Colonic mucosa (tissue), 4 donors: ENCODE data around the gene XK. TPM values are rescaled to one million over a fixed set of nuclear protein-coding genes. Genes with fewer than 3 reads are reported as not detected.

ENCODE experiments used
- DNase-seq: peaks from one replicate; pipeline ENCODE4 v3.0.0-alpha.2; 2020
- H3K27ac ChIP-seq: fragments of 200-600 bp; one replicate; pipeline ENCODE4 v1.8.0; 2021
- H3K27me3 ChIP-seq: fragments of 200-600 bp; one replicate; pipeline ENCODE4 v1.8.0; 2021
- H3K36me3 ChIP-seq: fragments of 200-600 bp; one replicate; pipeline ENCODE4 v1.8.0; 2021
- H3K4me1 ChIP-seq: fragments of 200-600 bp; one replicate; pipeline ENCODE4 v1.8.0; 2021; ENCODE audit warnings: mild to moderate bottlenecking
- H3K4me3 ChIP-seq: fragments of 200-600 bp; one replicate; pipeline ENCODE4 v1.8.0; 2021
- H3K9ac ChIP-seq, 2 donors: one replicate each; pipeline ENCODE4 v1.7.0; 2013; ENCODE audit warnings: control low read depth in 2 of 2, low read depth in 2 of 2, low read length in 2 of 2
- H3K9me3 ChIP-seq: fragments of 200-600 bp; one replicate; pipeline ENCODE4 v1.8.0; 2021
- CTCF ChIP-seq: fragments of 200-600 bp; IDR thresholded peaks from one replicate; pipeline ENCODE4 v1.8.0; 2022; ENCODE audit warnings: antibody characterized with exemption, mild to moderate bottlenecking
- intact Hi-C: fragments of 100-400 bp; cut with DNase I; formaldehyde crosslinking; loops from one replicate; pipeline ENCODE4 v1.14.1; 2022
- total RNA-seq, 2 donors: library from RNA; stranded (reverse); fragmentation: NEBNext Ultra II Directional in 1 of 2; extraction: Animal tissue kit (Norgen Biotek cat#: 25700) in 1 of 2; gene quantifications; one replicate each; pipeline ENCODE4 v1.2.1, GENCODE V29; 2021
- donor health status: healthy.
- donor health status: DM: no; HTN: no; CAD: no.
- donor health status: DM: no; HTN: no; CAD: no.

The XK gene
- total RNA-seq, 2 donors from 2014 or later, result 25.2 to 27.8 TPM

DNA sequence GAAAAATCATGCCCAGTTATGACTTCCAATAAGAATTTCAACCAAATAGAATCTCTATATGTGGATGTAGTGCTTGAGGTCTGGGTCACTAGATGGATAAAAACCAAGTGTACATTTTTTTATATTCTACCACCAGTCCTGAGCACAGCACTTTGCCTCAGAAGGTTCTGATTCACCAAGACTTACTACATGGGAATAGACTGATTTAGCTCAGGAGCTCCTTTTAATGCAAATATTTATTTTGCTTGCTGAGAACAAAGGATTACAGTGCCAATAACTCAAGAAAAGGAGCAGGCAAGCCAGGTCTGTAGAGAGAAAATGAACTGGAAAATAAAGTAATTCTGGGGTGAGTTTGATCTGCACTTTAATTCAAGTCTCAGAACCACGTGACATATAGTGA is 6.4 kb upstream of the XK start:
- Histone ChIP-seq H3K9me3 (no peaks in the 10 kb centered on the region), H3K36me3 (no peaks in the 10 kb centered on the region), H3K27me3 (no peaks in the 10 kb centered on the region), H3K27ac (no peak overlapping the region), H3K4me1 (peaks cover 3% of the 10 kb centered on the region), H3K9ac (no peak overlapping the region), H3K4me3 (no peak overlapping the region)
- TF ChIP-seq CTCF, result no peak
- intact Hi-C loops, result no loop called here
- DNase-seq, result no peak

DNA sequence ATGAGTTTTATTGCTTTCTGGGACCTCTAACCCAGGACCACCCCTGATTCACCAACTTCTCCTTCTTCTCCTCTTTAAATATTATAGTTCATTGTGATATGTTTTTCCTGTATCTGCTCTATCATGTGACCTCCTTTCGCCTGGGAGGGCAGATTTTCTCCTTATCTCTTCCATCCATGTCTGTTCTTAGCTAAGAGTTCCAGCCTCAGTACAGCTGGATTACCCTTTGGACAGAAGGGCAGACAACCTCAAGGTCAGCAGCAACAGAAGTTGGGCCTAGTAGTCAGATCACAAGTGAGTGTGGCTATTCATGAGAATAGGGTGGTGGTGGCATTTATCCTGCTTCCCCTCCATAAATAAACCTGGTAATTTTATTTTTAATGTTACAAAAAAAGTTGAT is 5.7 kb upstream of the XK start:
- H3K9me3 ChIP-seq, result no peaks in the 10 kb centered on the region
- intact Hi-C loops, result no loop called here
- H3K27ac ChIP-seq, result no peak overlapping the region
- H3K9ac ChIP-seq, result no peak overlapping the region
- H3K4me3 ChIP-seq, result no peak overlapping the region
- H3K27me3 ChIP-seq, result no peaks in the 10 kb centered on the region
- TF ChIP-seq CTCF, result no peak
- DNase-seq, result no peak
- peaks cover 3% of the 10 kb centered on the region for H3K4me1 ChIP-seq
- H3K36me3 ChIP-seq, result no peaks in the 10 kb centered on the region

DNA sequence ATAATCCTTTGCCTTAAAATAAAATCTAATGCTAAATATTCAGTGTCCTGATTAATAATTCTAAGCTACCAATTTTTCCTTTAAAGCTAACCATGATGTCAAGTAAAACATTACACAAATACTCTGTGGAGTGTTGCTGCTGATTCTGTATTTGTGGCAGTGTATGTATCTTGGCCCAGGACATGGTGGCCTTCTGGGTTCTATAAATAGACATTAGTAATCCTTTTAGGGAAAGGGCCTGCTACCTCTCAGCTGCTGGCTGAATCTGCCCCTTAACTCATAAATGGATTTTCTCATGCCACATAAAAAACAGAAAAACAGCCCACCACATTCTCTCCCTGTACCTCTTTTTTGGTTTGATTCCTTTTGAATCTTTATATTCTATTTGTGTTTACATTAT is 1.2 kb upstream of the XK start:
- H3K27ac ChIP-seq, result peak overlapping the region; percentile 75
- TF ChIP-seq CTCF, result no peak
- no peaks in the 10 kb centered on the region for H3K9me3 ChIP-seq
- no peak for DNase-seq
- no peaks in the 10 kb centered on the region for H3K36me3 ChIP-seq
- no peaks in the 10 kb centered on the region for H3K4me1 ChIP-seq
- H3K9ac ChIP-seq, result no peak overlapping the region
- no peak overlapping the region for H3K4me3 ChIP-seq
- intact Hi-C loops, result no loop called here
- no peaks in the 10 kb centered on the region for H3K27me3 ChIP-seq

GRCh38 chrX:37684973-37685372 is 618 bp upstream of the XK start:
- Histone ChIP-seq H3K9me3 (no peaks in the 10 kb centered on the region), H3K36me3 (no peaks in the 10 kb centered on the region), H3K27ac (peak overlapping the region; percentile 75), H3K4me1 (no peaks in the 10 kb centered on the region), H3K4me3 (peak overlapping the region; percentile 38), H3K27me3 (no peaks in the 10 kb centered on the region), H3K9ac (peak overlapping the region in 1 of 2 donors; percentile 7)
- TF ChIP-seq CTCF, result no peak
- intact Hi-C loops, result no loop called here
- DNase-seq, result no peak

DNA sequence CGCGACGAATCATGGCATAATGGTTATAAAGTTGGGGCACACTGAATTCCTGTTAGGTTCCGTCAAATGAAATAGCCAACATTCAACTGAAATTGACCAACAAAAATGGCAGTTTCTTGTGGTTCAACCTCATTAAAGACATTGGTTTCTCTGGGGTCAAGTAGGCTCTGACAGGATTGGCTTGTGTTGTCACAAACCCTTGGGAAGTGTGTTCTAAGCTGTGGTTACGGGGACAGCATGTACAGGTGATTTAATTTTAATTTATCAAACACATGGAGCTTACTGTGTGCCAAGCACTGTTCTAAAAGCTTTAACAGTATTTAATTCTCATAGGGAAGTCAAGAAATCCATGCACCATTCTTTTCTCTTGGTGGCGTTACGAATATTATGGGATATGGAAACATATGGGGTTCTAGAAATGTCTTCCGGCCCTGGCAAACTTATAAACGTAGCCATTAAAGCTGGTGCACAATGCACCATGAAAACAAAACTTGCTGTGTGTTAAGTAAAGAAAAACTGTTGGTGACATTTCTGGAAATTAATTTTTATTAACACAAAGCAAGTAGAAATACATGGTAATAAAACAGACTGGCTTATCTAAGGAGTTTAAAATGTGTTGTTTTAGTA is 891 bp downstream of the XK start:
- no peak for DNase-seq
- peak overlapping the region; percentile 75 for H3K27ac ChIP-seq
- no peaks in the 10 kb centered on the region for H3K9me3 ChIP-seq
- H3K4me3 ChIP-seq, result peak overlapping the region; percentile 38
- intact Hi-C loops, result no loop called here
- H3K4me1 ChIP-seq, result no peaks in the 10 kb centered on the region
- no peak for TF ChIP-seq CTCF
- H3K36me3 ChIP-seq, result no peaks in the 10 kb centered on the region
- H3K9ac ChIP-seq, result peak overlapping the region; percentile 29 to 73
- no peaks in the 10 kb centered on the region for H3K27me3 ChIP-seq
